GM19397 (cell line): ENCODE data around the gene TRABD2B.

Experiments used
- ATAC-seq: cut with Tn5 transposase; IDR thresholded peaks from one replicate; pipeline ENCODE4 v1.9.1; 2021; ENCODE audit warnings: mild to moderate bottlenecking, moderate library complexity; ENCODE audit not compliant: unreplicated experiment

TRABD2B gene

DNA sequence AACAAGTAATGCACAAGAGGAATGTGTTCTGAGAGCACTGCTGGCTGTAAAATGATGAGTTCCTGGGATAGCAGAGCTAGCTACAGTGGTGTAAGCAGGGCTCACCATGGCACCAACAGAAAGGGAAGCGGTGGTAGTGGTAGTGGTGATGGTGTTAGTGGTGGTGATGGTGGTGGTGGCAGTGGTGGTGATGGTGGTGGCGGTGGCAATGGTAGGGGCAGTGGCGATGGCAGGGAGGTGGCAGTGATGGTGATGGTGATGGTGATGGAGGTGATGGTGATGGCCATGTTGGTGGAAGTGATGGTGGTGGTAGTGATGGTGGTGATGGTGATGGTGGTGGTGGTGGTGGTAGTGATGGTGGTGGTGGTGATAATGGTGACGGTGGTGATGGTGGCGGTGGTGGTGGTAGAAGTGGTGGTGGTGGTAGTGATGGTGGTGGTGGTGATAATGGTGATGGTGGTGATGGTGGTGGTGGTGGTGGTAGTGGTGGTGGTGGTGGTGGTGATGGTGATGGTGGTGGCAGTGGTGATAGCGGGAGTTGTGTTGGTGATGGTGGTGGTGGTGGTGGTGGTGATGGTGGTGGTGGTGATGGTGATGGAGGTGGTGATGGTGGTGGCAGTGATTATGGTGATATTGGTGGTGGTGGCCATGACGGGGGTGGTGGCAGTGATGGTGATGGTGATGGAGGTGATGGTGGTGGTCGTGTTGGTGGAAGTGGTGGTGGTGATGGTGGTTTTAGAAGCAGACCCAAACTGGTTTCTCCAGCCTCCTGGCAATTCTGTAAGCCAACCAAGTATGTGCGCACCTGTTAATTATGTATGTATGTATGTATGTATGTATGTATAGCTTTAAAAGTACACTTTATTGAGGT is 254.1 kb downstream of the TRABD2B start:
- ATAC-seq: no peak

DNA sequence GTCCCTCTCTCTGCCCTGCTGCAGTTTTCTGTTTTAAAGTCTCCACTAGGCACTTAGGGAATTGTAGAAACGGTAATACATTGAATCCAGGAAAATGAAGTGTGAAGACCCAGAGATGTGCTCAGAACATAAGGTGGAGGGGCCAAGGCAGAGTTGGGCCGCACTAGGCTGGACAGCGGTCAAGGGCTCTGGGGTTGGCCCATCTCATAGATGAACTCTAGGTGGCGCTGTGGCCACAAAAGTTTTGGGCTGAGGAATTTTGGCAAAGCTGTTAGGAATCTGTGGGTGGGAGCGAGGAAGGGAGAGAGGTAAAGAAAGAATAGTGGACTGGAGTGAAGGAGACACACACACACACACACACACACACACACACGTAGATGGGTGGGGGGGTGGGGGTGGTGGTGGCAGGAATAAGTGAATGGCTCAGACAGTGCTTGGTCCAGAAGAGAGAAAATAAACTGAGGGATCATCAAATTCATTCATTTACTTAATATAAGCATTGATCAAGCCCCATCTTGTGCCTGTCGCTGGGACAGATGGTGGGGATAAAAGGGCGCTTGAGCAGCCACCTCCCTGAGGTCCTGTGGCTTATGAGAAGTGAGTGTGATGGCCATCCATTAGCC is 258.5 kb downstream of the TRABD2B start:
- no peak for ATAC-seq

GRCh38 chr1:47732489-47732888 is 264.7 kb downstream of the TRABD2B start:
- no peak for ATAC-seq

DNA sequence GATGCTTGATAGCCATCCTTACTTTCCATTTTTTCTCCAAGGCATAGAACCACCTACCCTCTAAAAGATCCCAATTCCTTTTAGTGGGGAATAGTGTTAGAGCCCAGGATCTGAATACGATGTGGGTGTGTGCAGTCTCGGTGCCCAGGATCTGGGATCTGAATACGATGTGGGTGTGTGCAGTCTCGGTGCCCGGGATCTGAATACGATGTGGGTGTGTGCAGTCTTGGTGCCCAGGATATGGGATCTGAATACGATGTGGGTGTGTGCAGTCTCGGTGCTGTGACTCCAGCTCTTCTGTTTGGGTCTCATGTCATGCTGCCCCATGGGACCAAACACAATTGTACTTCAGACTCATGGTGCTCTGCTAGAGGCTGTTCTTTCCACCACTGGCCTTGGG is 265.5 kb downstream of the TRABD2B start:
- no peak for ATAC-seq

DNA sequence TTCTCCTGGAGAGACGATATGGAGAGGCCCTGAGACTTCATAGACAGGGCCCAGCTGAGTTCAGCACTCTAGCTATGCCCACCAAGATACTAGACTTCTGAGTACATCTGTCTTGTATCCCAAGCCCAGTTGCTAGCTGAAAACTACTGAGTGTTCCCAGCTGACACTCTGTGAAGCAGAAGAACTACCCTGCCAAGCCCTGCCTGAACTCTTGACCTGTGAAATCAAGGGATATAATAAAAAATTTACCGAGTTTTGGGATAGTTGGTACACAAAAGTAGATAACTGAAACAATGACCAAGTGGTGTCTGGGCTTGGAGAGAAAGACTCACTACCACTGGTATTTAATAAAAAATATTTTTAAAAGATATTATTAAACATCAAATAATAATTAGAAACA is 267.5 kb downstream of the TRABD2B start:
- ATAC-seq: no peak

- ATAC-seq: no peak
Observed at GRCh38 chr1:47727697-47728085, 269.5 kb downstream of the TRABD2B start.

DNA sequence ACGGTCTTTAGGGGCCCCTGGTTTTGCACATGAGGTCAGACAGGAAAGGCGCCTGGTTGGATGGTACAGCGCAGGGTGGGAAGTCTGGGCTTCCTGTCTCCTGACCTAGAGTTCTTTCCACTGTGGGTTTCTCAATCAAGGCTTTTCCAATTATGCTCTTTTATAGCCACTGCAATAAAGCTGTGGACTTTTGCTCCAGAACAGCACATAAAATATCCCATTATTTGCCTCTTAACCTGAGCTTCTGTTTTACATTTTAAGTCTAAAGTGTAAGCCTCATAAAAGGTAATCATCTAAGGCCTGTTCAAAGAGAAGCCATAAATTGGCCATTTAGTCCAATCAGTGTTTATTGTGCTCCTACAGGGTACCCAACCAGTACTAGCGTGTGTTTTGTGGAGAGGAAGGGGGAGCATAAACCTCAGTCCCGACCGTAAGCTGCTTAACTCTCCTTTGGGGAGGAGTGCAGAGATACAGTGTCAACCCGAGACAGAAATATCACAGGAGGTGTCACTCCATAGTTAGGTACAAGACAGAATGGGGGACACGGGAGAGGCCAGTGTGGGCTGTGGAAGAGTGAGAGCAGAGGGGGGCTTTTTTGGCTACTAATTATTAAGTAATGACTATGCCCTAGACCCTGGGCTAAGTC is 270.0 kb downstream of the TRABD2B start:
- ATAC-seq: no peak

DNA sequence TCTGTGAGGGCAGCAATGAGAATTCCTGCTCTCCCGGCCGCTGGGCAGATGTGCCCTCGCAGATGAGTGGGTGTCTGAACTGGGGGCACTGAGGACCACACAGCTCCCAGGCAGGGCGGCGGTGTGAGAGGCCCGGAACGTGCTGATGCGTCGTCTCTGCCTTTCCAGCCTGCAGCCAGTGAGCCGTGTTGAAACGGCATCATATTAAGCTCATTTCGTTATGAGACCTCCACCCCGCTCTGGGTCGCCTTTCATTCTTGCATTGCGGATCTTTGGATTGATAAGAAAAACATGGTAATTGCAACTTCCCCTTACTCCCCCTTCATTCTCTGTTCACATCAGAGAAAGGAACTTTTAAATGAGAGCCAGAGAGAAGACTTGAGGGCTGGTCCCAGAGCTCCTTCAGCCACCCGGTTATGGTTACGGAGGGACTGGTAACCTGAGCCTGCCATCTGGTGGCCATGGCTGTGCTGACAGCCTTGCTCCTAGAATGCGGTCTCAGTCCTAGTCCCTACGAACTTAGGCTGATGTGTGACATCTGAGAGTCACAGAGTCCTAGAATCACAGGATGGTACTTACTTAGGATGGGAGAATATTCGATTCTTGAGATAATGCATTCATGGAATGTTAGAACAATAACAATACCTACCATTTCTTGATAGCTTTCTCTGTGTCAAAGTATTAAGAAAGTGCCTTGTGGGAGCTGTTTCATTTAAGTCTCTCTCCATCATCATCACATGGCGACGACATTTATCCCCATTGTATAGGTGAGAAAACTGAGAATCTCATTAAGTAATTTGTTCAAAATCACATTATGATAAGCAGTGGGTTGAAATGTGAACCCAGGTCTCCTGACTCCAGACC is 271.0 kb downstream of the TRABD2B start:
- ATAC-seq: peak; percentile 82

DNA sequence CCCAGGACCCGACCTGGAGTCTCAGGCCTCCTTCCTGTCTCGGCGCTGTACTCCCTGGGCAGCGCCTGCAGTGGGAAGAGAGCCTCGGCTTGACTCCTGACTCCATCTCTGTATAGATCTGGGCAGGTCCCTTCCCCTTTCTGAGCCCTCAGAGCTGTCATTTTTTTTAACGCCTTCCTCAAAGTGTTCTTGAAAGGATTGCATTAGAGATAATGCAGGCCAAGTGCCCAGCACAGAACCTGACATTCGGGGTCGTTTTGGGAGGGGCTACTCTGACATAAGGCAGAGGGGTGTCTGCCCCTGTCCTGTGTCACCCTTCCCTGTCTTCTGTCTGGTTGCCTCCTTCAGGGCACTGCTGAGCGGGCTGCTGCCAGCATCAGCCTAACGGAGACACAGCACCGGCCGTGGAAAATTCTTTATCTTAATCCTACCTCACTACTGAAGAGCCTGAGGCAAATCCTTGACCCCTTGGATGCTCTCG is 271.6 kb downstream of the TRABD2B start:
- no peak for ATAC-seq

- ATAC-seq: no peak
Observed at GRCh38 chr1:47725000-47725473, 272.1 kb downstream of the TRABD2B start.

DNA sequence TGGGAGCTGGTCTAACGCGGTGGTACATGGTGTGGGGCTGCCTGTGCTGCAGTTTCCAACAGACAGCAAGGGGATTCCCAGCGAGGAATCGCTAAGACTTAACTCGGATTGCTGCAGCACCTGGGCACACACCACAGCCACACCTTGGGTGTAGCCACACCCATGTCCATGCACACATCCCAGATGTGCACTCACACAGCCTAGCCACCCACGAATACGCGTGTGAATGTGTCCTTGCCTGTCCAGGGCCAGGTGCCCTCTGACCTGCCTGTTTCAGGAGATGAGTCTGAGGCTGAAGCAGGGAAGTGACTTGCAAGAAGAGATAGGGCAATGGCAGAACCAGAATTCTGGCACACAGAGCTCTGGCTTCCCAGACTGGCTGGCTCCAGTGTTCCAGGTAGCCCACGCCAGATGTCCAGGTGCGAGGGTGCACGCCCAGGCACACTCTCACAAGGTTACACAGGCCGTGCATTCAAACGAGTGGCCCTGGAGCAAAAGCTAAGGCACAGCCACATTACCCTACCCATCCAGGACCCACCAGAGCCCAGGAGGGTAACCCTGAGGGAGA is 272.7 kb downstream of the TRABD2B start:
- ATAC-seq: no peak

GRCh38 chr1:47722909-47723580 is 274.1 kb downstream of the TRABD2B start:
- ATAC-seq: no peak

DNA sequence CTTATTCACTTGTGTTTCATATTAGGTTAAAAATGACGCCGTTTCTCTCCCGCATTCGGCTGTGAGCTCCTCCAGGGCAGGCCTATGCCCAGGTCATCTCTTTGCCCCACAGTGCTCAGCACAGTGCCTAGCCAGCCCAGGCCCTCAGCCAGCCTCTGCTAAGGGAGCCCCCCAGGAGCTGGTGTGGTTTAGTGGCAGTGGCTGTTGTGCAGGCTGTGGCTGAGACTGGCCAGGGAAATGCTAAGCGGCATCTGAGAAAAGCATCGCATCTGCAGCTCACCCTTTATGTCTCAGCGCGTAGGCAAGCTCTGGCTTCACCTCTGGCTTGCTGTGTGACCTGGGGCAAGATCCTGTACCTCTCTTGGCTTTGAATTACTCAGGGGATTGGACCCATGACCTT is 275.1 kb downstream of the TRABD2B start:
- ATAC-seq: no peak

DNA sequence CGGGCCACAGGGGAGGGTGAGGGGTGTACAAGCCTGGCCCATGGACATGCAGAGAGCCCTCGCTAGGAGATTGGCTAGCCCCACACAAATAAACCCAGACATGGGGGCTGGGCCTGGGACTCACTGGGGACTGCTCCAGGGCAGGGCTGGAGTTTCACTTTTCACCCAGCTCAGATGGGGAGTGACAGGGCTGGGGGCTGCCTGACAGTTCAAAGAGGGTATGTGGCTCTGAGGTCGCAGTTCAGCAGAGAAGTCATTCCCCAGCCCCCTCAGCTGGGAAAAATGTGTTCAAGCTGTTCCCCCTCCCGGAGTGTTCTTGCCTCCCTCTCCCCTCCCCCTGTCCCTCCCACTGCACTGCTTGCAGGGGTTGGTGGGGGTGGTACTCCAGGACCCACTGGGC is 277.1 kb downstream of the TRABD2B start:
- no peak for ATAC-seq

DNA sequence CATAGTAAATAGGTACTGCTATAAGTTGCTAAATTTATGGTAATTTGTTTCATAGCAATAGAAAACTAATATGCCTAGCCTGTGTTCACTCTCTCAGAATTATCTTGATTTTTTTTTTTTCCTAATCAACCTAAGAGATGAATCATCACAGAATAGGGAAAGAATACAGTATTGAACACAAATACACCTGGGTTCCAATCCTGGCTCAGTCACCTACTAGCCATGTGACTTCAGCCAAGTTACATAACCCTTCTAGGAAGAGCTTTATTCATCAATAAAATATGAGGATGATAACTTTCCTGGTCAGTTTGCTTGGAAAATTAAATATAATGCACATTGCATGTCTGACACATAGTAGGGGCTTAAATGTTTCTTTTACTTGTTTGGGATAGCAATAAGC is 279.8 kb downstream of the TRABD2B start:
- ATAC-seq: no peak

GRCh38 chr1:47713975-47714767 is 283.0 kb downstream of the TRABD2B start:
- ATAC-seq: no peak

DNA sequence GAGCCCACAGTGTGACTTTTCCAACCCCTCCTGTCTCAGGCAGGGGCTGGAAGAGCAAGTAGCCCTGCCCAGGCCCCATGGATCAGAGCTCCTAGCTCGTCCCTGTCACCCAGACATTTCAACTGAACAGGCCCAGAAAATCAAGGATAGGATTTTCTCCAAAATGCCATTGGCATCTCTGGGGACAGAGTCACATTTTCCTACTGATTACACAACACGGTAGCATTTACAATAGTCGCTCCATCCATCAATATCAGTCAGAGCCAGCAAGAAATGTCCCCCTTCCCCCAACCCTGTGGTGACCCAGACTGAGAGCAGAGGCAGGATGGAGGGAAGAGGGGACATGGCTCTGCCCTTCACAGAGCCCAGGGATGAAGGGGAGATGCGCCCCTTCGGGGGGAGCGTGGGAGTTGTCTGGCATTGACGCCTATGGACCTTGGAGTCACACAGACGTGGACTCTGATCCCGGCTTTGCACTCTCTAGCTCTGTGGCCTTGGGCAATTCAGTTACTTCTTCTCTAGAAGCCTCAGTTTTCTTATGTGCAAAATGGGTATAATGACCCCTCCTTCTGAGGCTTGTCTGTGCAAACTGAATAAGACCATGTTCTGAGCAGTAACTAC is 283.7 kb downstream of the TRABD2B start:
- no peak for ATAC-seq

GRCh38 chr1:47712596-47713299 is 284.4 kb downstream of the TRABD2B start:
- ATAC-seq: no peak
